BJ (cell line): Measurements from ENCODE around the gene GSKIP. TPM values are rescaled to one million over a fixed set of nuclear protein-coding genes. Genes with fewer than 3 reads are reported as not detected.

ENCODE experiments used
- CTCF ChIA-PET: fragments of 350-600 bp; formaldehyde crosslinking; extraction: SDS; loops from one replicate; lab custom pipeline; 2021; ENCODE audit warnings: antibody characterized with exemption, inconsistent platforms; lab: Yijun Ruan, JAX
- POLR2A ChIA-PET: fragments of 300-600 bp; sonication (Branson Sonifier 250); formaldehyde crosslinking; extraction: SDS; loops from one replicate; lab custom pipeline; 2021; ENCODE audit warnings: antibody characterized with exemption; lab: Charles Lee
- DNase-seq: peaks from one replicate; pipeline ENCODE4 v3.0.0-alpha.2; 2011; ENCODE audit warnings: low read depth
- H3K27me3 ChIP-seq: 2 replicates; pipeline ENCODE4 v1.6.0; 2011; ENCODE audit warnings: low read length; ENCODE audit not compliant: control insufficient read depth, insufficient read depth
- H3K36me3 ChIP-seq: 2 replicates; pipeline ENCODE4 v1.5.1; 2011; ENCODE audit warnings: low read length; ENCODE audit not compliant: control insufficient read depth, insufficient read depth
- H3K4me3 ChIP-seq: 2 replicates; pipeline ENCODE4 v1.5.1; 2011; ENCODE audit warnings: low read depth, mild to moderate bottlenecking, control low read depth, low read length
- CTCF ChIP-seq: IDR thresholded peaks from 2 replicates; pipeline ENCODE4 v1.5.1; 2011; ENCODE audit warnings: low read depth, mild to moderate bottlenecking, control low read depth, inconsistent platforms, low read length, moderate library complexity; ENCODE audit not compliant: insufficient read depth
- polyA plus RNA-seq: library from polyadenylated mRNA; depleted of rRNA; stranded (reverse); fragments of >200 nt; gene quantifications from 2 replicates; pipeline ENCODE4 v1.2.3, GENCODE V29; 2011; rRNA removed
- small RNA-seq: library from RNA; depleted of rRNA; stranded (forward); fragments of <200 nt; gene quantifications from one replicate; pipeline ENCODE3, GENCODE V24; 2012; ENCODE audit warnings: low replicate concordance, low read depth; ENCODE audit not compliant: insufficient read length

The GSKIP gene
- polyA plus RNA-seq, 1 experiment = 14.7 TPM

DNA sequence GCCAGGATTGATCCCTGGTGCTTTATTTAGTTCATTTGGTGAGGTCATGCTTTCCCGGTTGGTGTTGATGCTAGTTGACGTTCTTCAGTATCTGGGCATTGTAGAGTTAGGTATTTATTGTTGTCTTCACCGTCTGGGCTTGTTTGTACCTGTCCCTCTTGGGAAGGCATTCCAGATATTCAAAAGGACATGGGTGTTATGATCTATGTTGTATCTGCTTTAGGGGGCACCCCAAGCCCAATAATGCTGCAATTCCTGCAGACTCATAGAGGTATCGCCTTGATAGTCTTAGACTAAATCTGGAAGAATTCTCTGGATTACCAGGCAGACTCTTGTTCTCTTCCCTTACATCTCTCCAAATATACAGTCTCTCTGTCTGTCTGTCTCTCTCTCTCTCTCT lies 70.7 kb downstream of the GSKIP start:
- no peak for DNase-seq
- H3K27me3 ChIP-seq = no peaks in the 10 kb centered on the region
- POLR2A ChIA-PET = no interaction called here
- CTCF ChIA-PET = no interaction called here
- no peak overlapping the region for H3K4me3 ChIP-seq
- no peaks in the 10 kb centered on the region for H3K36me3 ChIP-seq
- TF ChIP-seq CTCF = no peak

Small RNA genes lying within 50 kb of the gene (small RNA-seq; reads per million reads assigned to genes)
- gene RNU2-33P = not detected

Other genes starting within 250 kb of the GSKIP start
- gene BDKRB2, start 158.7 kb upstream of the GSKIP start, polyA plus RNA-seq = 21.3 and 26.8 TPM in 2 replicates
- 3.3 and 3.8 TPM in 2 replicates for gene BDKRB1, start 107.3 kb upstream of the GSKIP start, polyA plus RNA-seq
- 11.6 and 17.1 TPM in 2 replicates for gene ATG2B, start 185 bp upstream of the GSKIP start, polyA plus RNA-seq
- 0.10 and 0.20 TPM in 2 replicates for gene AK7, start 28.6 kb downstream of the GSKIP start, polyA plus RNA-seq
- 92.4 and 117 TPM in 2 replicates for gene PAPOLA, start 138.9 kb downstream of the GSKIP start, polyA plus RNA-seq